Caco-2 (cell line): ENCODE measurements around the gene TBXT. TPM values are rescaled to one million over a fixed set of nuclear protein-coding genes. Genes with fewer than 3 reads are reported as not detected.

ENCODE experiments used
- BruUV-seq: library from RNA; stranded (reverse); fragments of 400-500 nt; replicated peaks from 2 replicates; lab custom pipeline; 2021; lab: Mats Ljungman, UMichigan
- CTCF ChIA-PET: fragments of 300-600 bp; sonication (Branson Sonifier 250); formaldehyde crosslinking; loops from one replicate; lab custom pipeline; 2022; ENCODE audit warnings: antibody characterized with exemption; lab: Charles Lee
- POLR2A ChIA-PET: fragments of 300-600 bp; sonication (Branson Sonifier 250); formaldehyde crosslinking; loops from one replicate; lab custom pipeline; 2022; ENCODE audit warnings: antibody characterized with exemption; lab: Charles Lee
- DNase-seq, 2 experiments: peaks; one replicate each; pipeline versions ENCODE4 v3.0.0 to v3.0.0-alpha.2; 2020 to 2022
- H3K27me3 ChIP-seq: replicated peaks from 2 replicates; pipeline ENCODE4 v1.6.0; 2011; ENCODE audit warnings: low read length; ENCODE audit not compliant: control insufficient read depth, insufficient read depth
- H3K36me3 ChIP-seq: 2 replicates; pipeline ENCODE4 v1.5.1; 2011; ENCODE audit warnings: low read length; ENCODE audit not compliant: control insufficient read depth, insufficient read depth
- H3K4me1 ChIP-seq: fragments of 250-450 bp; sonication (Bioruptor Pico); 2 replicates; pipeline ENCODE4 v1.5.1; 2020; ENCODE audit warnings: mild to moderate bottlenecking
- H3K4me3 ChIP-seq: 2 replicates; pipeline ENCODE4 v1.5.1; 2011; ENCODE audit warnings: low read depth, mild to moderate bottlenecking, control low read depth, low read length
- H3K9me3 ChIP-seq: fragments of 250-450 bp; sonication (Bioruptor Pico); 2 replicates; pipeline ENCODE4 v1.5.1; 2020; ENCODE audit warnings: mild to moderate bottlenecking, moderate library complexity
- H3K27ac Mint-ChIP-seq: one replicate; pipeline ENCODE4 v1.8.0; 2022; ENCODE audit warnings: mixed read lengths; ENCODE audit not compliant: unreplicated experiment
- H3K27me3 Mint-ChIP-seq: one replicate; pipeline ENCODE4 v1.8.0; 2022; ENCODE audit warnings: mixed read lengths; ENCODE audit not compliant: insufficient read depth, unreplicated experiment
- H3K36me3 Mint-ChIP-seq: one replicate; pipeline ENCODE4 v1.8.0; 2022; ENCODE audit warnings: mild to moderate bottlenecking, mixed read lengths; ENCODE audit not compliant: insufficient read depth, unreplicated experiment
- H3K4me1 Mint-ChIP-seq: one replicate; pipeline ENCODE4 v1.8.0; 2022; ENCODE audit warnings: low read depth, mixed read lengths; ENCODE audit not compliant: unreplicated experiment
- H3K4me3 Mint-ChIP-seq: one replicate; pipeline ENCODE4 v1.8.0; 2022; ENCODE audit warnings: mild to moderate bottlenecking, moderate library complexity, mixed read lengths; ENCODE audit not compliant: unreplicated experiment
- H3K9me3 Mint-ChIP-seq: one replicate; pipeline ENCODE4 v1.8.0; 2022; ENCODE audit warnings: mixed read lengths; ENCODE audit not compliant: unreplicated experiment
- intact Hi-C: fragments of 100-400 bp; cut with micrococcal nuclease; formaldehyde crosslinking; loops from one replicate; pipeline ENCODE4 v1.10.0; 2022; ENCODE audit not compliant: unreplicated experiment
- total RNA-seq: library from RNA; stranded (reverse); gene quantifications from 2 replicates; pipeline ENCODE4 v1.2.3, GENCODE V29; 2022
- TF ChIP-seq, protein P1 (sequence below), 2 experiments: fragments of 200-600 bp in 1 of 2; IDR thresholded peaks; 1 replicate in 1 of 2; 2 replicates in 1 of 2; pipeline versions ENCODE4 v1.5.1 to v1.8.0; 2011 to 2022; ENCODE audit warnings: antibody characterized with exemption in 1 of 2, control low read depth in 1 of 2, inconsistent platforms in 1 of 2, low read depth in 1 of 2, low read length in 1 of 2, mild to moderate bottlenecking in 1 of 2, moderate library complexity in 1 of 2; ENCODE audit not compliant: insufficient read depth in 1 of 2, severe bottlenecking in 1 of 2, unreplicated experiment in 1 of 2

The TBXT gene
- total RNA-seq, 1 experiment from 2014 or later = not detected

DNA sequence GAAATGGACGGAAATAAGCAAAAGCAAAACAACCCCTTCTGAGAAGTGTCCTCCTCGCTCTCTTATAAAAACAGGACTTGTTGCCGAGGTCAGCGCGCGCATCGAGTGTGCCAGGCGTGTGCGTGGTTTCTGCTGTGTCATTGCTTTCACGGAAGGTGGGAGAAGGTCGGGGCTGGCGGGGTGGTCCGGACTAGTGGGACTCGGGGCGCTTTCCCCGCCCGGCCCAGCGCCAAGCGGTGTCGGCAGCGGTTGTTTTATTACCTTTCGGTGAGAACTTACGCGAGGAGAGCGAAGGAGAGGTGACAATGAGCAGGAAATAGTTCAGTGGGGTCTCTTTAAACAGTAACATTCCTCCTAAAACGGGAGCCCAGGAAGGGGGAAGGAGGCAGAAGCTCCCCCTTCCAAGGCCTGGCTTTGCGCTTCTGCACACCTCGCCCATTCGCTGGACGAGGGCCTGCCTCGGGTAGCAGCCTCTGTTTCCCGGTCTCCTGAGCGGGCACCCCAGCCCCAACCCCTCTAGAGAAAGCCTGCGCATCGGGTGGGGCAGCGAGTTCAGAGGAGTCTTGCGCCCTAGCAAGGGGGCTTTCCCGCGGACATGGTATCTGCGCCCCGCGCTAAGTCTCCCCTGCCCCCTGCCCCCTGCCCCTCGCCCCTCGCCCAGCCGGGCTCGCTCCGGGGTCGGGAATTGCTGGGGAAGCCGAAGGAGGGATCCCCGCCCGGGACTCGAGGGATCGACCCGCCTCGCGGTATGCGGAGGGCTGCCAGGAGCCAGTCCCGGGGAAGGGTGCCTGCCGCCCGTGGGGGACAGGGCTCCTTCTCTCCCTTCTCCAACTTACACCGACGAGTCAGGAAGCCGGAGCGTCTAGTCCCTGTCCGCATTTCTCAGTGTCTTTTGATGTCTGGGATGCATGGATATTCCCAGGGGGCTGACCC is 1.2 kb upstream of the TBXT start:
- Mint-ChIP-seq H3K27me3 (peaks cover 19% of the 10 kb centered on the region), H3K36me3 (no peaks in the 10 kb centered on the region), H3K4me3 (peak overlapping the region; percentile 75), H3K9me3 (no peaks in the 10 kb centered on the region), H3K27ac (no peak overlapping the region), H3K4me1 (no peaks in the 10 kb centered on the region)
- Histone ChIP-seq H3K36me3 (no peaks in the 10 kb centered on the region), H3K4me3 (no peak overlapping the region; the same call in 1 of the 2 replicates), H3K27me3 (no peaks in the 10 kb centered on the region; the same call in 1 of the 2 replicates), H3K4me1 (no peaks in the 10 kb centered on the region), H3K9me3 (no peaks in the 10 kb centered on the region)
- BruUV-seq = no TSS peak
- TF ChIP-seq, protein P1, sequence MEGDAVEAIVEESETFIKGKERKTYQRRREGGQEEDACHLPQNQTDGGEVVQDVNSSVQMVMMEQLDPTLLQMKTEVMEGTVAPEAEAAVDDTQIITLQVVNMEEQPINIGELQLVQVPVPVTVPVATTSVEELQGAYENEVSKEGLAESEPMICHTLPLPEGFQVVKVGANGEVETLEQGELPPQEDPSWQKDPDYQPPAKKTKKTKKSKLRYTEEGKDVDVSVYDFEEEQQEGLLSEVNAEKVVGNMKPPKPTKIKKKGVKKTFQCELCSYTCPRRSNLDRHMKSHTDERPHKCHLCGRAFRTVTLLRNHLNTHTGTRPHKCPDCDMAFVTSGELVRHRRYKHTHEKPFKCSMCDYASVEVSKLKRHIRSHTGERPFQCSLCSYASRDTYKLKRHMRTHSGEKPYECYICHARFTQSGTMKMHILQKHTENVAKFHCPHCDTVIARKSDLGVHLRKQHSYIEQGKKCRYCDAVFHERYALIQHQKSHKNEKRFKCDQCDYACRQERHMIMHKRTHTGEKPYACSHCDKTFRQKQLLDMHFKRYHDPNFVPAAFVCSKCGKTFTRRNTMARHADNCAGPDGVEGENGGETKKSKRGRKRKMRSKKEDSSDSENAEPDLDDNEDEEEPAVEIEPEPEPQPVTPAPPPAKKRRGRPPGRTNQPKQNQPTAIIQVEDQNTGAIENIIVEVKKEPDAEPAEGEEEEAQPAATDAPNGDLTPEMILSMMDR (IDR thresholded peaks at IDR 0.05; ENCODE audit: insufficient read depth in 1 of 2, low read depth in 1 of 2, low read length in 1 of 2, severe bottlenecking in 1 of 2, unreplicated experiment in 1 of 2) = no peak
- CTCF ChIA-PET = no interaction called here
- intact Hi-C loops = no loop called here
- no peak for DNase-seq
- POLR2A ChIA-PET = no interaction called here

DNA sequence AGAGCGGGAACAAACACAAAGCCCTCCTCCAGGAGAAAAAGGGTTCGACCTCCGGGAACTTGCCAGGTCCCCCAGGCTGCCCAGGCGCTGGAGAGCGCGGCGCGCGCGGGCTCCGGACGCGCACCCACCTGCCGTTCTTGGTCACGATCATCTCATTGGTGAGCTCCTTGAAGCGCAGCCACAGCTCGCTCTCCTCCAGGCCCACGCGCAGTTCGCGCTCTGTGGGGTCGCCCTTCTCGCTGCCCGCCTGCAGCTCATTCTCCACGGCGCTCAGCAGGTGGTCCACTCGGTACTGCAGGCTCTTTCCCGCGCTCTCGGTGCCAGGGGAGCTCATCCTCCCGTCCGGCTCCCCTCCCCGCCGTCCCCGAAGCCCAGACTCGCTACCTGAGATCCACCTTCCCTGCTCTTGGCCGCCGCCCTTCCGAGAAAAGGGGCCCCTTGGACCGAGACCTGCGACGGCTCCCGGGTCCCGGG is 356 bp downstream of the TBXT start:
- no peaks in the 10 kb centered on the region for H3K36me3 Mint-ChIP-seq
- no TSS peak for BruUV-seq
- H3K27me3 Mint-ChIP-seq = peaks cover 19% of the 10 kb centered on the region
- Histone ChIP-seq H3K36me3 (no peaks in the 10 kb centered on the region), H3K4me3 (no peak overlapping the region), H3K4me1 (no peaks in the 10 kb centered on the region), H3K9me3 (no peaks in the 10 kb centered on the region), H3K27me3 (no peaks in the 10 kb centered on the region; the same call in 1 of the 2 replicates)
- POLR2A ChIA-PET = no interaction called here
- no peaks in the 10 kb centered on the region for H3K9me3 Mint-ChIP-seq
- intact Hi-C loops = no loop called here
- H3K4me1 Mint-ChIP-seq = no peaks in the 10 kb centered on the region
- no peak overlapping the region for H3K4me3 Mint-ChIP-seq
- no peak overlapping the region for H3K27ac Mint-ChIP-seq
- TF ChIP-seq, protein P1 (IDR thresholded peaks at IDR 0.05; ENCODE audit: insufficient read depth in 1 of 2, low read depth in 1 of 2, low read length in 1 of 2, severe bottlenecking in 1 of 2, unreplicated experiment in 1 of 2) = no peak
- CTCF ChIA-PET = no interaction called here
- DNase-seq = no peak

DNA sequence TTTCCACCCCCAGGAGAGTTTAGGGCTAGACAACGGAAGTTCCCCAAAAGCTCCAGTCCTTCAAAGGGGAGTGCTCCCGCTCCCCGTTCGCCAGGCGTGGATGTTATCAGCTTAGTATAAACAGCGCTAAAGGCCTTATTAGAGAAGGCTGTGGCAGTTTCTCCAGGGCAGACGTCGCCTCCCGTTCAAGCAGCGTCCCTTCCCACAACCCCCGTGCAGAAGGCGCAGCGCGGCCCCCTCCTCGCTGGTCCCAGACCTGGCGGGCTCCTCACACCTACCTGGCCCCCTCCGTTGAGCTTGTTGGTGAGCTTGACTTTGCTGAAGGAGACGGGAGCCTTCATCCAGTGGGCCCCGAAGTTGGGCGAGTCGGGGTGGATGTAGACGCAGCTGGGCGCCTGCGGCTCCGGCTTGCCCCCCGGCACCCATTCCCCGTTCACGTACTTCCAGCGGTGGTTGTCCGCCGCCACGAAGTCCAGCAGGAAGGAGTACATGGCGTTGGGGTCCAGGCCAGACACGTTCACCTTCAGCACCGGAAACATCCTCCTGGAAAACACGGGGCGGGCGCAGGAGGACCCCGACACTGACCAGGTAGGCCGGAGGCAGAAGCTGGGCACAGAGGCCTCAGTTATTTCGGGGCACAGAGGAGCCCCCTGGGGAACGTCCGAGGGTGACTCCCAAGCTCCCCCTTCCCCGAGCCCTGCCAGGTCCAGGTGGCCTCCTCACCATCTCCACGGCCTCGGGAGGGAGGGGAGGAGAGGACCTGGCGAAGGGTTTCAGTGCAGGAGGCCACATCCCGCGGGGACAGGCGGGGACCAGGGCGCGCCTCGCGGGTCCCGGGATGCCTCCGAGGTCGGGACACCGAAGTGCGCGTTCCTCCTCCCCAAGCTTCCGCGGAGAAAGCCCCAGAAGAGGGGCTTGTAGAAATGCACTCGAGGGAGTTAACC is 1.1 kb downstream of the TBXT start:
- H3K9me3 Mint-ChIP-seq = no peaks in the 10 kb centered on the region
- BruUV-seq = no TSS peak
- H3K27me3 Mint-ChIP-seq = peaks cover 19% of the 10 kb centered on the region
- TF ChIP-seq, protein P1 (IDR thresholded peaks at IDR 0.05; ENCODE audit: insufficient read depth in 1 of 2, low read depth in 1 of 2, low read length in 1 of 2, severe bottlenecking in 1 of 2, unreplicated experiment in 1 of 2) = no peak
- no peaks in the 10 kb centered on the region for H3K4me1 ChIP-seq
- H3K36me3 ChIP-seq = no peaks in the 10 kb centered on the region
- intact Hi-C loops = no loop called here
- POLR2A ChIA-PET = no interaction called here
- no peak overlapping the region for H3K27ac Mint-ChIP-seq
- H3K36me3 Mint-ChIP-seq = no peaks in the 10 kb centered on the region
- no peak overlapping the region for H3K4me3 Mint-ChIP-seq
- H3K27me3 ChIP-seq = no peaks in the 10 kb centered on the region; the same call in 1 of the 2 replicates
- H3K9me3 ChIP-seq = no peaks in the 10 kb centered on the region
- H3K4me3 ChIP-seq = no peak overlapping the region
- H3K4me1 Mint-ChIP-seq = no peaks in the 10 kb centered on the region
- DNase-seq = no peak
- CTCF ChIA-PET = no interaction called here
